Activated CD4-positive, alpha-beta T cell treated with anti-CD3 and anti-CD28 coated beads for 4 hours (primary cell): ENCODE measurements around the gene DLST.
"Not testable (repeated sequence)": the region's sequence is repeated elsewhere in the genome, so short reads cannot be mapped to it uniquely, and the experiment has no call there.

ENCODE experiments used
- DNase-seq, 2 donors: peaks; one replicate each; pipeline ENCODE4 v3.0.0-alpha.2; 2020

DLST gene

DNA sequence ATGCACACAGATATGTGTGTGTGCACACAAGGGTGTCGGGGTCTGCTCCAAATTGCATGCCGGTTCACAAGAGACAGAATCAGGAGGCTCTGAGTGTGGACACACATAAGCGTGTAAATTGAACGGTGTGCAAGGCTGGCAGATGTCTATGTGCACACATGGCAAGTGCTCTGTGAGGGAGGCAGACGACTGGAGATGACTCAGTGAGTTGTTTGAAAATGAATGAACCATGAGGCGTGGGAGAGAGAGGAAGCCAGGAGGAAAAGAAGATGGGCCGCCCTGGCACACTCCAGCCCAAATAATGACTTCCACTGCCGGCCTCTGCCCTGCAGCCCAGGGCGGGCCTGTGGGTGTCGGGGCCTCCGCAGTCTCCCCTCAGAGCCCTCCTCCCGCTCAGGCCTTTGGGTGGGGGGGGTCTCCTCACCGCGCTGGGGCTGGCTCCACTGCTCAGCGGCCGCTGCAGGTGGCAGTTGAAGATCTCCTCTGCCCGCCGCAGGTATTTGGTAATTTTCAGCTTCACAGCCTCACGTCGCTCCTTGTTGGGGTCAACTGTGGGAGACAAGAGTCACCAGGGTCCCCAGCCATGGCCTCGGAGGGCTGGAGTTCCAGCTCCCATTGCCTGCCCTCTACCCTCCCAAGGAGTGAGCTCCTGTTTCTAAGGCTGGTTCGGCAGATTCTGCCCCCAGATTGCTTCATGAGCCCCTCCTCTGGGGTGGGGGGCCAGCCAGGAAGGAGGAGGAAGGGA is 37.9 kb downstream of the DLST start:
- no peak for DNase-seq

DNA sequence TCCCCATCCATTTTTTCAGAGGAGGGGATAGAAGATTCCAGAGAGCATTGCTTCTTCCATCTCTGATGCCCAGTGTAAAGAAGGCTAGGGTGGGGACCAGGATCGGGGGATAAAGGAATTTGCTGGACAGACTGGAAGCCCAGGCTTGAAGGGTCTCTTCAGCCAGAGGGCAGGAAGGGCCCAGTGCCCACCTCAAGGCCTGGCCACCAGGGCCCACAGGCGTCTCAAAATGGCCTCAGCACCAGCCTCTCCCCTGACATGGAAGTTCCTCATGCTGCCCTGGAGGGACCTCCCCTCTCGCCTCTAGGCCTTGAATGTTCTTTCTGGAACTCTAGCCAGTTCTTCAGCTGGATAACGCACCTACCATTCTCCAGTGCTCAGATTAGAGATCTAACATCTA is 38.6 kb downstream of the DLST start:
- DNase-seq = no peak

DNA sequence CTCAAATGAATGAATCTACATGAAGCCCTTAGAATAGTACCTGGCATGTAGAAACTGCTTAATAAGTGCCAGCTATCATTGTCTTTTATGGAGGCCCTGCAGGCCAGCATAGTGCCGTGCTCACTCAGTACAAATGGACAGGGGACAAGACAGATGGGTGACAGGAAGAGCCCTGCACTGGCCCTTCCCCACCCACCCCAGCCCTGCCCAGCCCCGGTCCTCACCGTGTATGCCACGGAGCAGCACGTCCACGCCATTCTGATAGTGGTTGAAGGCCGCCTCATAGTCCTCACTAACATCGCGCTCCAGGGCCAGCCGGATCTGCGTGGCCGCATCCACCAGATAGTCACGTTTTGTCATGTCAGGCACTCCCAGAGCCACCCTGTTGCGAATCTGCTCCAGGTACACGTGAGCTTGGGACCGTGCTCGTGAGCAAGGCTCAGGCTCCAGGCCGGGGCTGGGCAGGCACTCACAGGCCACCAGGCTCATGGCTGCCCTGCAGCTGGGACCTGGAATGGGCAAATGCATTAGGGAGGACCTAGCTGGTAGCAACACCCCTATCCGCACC is 39.4 kb downstream of the DLST start:
- no peak for DNase-seq

DNA sequence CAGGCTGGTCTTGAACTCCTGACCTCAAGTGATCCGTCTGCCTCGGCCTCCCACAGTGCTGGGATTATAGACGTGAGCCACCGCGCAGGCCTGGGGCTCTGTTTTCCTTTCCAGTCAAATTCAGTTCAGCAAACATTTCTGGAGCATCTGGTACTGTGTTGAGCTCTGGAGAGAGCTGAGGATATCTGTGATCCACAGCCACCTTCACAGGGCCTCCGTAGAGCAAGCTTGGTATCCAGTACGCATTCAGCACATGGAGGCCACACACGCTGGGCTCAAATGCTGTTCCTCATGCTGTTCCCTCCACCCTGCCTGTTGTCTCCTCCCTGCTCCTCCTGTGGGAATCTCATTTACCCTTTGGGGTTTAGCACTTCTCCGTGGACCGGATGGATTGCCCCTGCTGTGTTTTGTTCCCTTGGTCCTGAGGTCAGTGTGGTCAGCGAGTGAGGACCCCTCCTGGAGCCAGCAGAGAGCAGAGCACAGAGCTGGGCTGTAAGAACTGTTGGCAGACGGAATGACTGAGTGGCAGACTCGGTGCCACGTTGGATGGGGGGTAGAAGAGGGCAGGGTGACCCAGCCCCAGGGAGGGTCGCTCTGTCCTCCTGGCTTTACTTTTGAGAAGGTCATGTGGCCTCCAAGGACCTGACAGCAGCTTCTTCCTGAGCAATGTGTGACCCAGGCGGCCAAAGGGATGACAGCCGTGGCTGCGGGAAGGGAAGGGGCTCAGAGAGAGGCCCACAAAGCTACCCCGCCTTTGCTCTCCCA is 40.5 kb downstream of the DLST start:
- no peak for DNase-seq

DNA sequence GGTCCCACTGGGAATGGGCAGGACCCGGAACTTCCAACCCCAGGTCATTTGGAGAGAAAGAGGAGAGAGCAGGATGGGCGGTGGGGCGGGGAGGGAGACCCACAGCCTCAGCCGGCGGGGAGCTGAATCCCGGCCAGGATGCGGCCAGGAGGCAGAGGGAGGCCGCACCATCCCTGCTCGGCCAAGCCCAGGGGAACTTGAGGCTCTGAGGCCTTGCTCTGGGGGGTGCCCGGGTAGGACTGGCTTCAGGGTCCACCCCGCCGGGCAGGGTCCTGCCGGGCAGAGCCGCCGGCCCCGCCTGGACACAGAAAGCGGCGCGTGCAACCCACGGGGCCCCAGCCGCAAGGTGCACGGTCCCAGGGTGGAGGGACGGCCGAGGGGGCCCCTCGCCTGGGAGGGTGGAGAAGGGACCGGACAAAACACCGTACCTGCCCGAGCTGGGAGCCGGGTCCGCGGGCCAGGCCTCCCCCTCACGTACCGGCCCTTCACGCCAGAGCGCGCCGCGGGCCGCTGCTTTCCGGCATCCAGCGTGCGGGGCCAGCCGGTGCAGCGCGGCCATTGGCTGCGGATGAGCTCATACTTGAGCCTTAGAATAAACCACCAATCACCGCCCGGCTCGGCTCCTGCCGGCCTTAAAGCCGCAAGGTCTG is 41.2 kb downstream of the DLST start, which contains the start of gene RPS6KL1:
Gene RPS6KL1 (minus strand): TSS at position 509 of the 650 bp plus-strand sequence. CDS start 1,719 bp downstream, outside the sequence.
- peak; percentile 44 to 49 for DNase-seq

DNA sequence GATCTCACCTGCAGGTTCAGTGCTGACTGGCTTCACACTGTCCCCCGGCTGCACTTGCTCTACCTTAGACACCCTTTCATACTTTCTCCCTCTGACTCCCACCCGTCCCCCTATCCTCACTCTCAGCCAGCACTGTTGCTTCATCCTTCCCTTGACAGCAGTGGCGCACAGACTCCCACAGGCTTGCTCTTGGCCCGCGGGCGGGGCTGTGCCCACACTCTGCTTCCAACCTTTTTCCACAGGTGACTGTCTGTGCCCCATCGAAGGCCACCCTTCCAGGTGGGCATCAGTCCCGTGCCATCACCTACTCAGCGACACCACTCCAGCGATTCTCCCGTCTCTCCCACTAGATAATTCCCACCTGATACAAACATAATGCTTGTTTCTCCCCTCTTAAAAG is 42.3 kb downstream of the DLST start:
- DNase-seq = no peak

DNA sequence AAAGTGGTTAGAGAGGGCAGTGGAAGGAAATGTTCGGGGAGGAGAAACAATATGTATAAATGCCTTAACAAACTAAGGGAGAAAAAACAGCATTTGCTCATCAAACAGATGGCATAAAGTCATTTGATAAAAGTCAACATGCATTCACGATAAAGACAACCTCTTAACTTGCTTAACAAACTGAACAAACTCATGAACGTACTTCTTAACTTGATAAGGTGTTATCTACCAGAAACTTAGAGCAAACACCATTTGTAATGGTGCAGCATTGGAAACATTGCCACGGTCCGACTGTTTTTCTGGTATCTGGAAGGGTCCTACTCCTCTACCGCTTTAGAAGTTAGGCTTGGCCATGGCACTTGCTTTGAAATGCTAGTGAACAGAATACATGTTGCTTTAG is 45.5 kb downstream of the DLST start:
- DNase-seq = no peak

DNA sequence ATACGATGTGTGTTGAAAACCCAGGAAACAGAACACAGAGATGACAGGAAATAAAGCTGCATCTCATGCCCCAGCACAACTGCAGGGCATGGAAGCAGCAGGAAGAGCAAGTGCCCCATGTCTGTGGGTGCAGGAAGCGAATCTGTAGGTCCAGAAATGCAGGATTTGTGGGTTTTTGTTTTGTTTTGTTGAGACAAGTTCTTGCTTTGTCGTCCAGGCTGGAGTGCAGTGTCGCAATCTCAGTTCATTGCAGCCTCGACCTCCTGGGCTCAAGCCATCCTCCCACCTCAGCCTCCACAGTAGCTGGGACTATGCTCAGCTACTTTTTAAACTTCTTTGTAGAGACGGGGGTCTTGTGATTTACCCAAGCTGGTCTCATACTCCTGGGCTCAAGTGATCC is 47.5 kb downstream of the DLST start:
- DNase-seq = no peak

DNA sequence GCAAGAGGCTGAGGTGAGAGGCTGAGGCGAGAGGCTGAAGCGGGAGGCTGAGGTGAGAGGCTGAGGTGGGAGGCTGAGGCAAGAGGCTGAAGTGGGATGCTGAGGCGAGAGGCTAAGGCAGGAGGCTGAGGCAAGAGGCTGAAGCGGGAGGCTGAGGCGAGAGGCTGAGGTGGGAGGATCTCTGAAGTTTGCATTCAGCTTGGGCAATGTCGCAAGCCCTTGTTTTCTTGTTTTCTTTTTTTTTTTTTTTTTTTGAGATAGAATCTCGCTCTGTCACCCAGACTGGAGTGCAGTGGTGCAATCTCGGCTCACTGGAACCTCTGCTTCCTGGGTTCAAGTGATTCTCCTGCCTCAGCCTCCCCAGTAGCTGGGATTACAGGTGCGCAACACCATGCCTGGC is 50.0 kb downstream of the DLST start:
- DNase-seq = not testable (repeated sequence)

DNA sequence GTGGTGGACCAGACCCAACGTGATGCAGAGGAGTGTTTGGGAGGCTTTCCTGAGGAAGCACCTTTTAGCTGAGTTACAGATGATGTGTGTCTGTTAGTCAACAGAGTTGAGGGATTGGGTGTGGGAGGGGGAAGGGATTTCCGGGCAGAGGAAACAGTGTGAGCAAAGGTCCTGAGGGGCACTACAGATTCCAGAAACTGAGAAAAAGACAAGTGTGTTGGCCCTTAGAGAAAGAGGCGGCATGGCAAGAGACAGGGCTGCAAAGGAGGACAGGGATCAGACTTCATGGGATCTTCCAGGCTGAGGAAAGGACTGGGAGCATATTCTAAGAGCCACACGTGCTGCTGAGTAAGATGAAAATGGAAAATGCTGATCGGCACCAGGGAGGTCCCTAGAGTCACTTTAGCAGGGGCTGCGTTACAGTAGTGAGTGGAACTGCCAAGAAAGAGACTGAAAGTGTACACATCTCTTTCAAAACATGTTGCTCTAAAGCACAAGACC is 50.7 kb downstream of the DLST start:
- DNase-seq = no peak

DNA sequence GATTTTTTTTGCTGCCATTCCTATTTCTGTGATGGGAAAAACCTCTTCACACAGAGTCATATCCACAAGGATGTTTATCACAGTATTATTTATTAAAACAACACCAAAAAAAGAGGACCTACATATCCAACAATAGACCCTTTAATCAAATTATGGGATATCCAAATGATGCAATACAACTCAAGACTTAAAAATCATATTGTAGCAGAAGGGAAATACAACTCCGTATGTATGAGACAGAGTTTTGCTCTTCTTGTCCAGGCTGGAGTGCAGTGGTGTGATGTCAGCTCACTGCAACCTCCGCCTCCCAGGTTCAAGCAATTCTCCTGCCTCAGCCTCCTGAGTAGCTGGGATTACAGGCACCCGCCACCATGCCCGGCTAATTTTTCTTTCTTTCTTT is 51.2 kb downstream of the DLST start:
- not testable (repeated sequence) for DNase-seq

DNA sequence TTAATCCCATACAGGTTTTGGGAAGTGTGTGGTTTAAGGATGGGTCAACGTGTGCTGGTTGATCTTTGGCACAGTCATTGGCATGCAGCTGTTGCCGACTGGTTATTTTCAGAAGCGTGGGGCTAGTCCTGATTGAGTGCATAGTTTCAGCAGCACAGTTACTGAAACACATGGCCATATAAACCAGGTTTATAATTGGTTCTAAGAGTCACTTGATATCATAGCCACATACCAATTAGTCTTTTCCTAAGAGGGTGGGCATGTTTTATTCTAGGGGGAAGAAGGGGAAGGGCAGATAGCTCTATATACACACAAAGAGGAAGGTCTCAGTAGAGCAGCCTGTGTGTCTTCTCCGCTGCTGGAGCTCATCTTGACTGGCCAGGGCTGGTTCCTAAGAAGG is 52.3 kb downstream of the DLST start:
- DNase-seq = no peak

DNA sequence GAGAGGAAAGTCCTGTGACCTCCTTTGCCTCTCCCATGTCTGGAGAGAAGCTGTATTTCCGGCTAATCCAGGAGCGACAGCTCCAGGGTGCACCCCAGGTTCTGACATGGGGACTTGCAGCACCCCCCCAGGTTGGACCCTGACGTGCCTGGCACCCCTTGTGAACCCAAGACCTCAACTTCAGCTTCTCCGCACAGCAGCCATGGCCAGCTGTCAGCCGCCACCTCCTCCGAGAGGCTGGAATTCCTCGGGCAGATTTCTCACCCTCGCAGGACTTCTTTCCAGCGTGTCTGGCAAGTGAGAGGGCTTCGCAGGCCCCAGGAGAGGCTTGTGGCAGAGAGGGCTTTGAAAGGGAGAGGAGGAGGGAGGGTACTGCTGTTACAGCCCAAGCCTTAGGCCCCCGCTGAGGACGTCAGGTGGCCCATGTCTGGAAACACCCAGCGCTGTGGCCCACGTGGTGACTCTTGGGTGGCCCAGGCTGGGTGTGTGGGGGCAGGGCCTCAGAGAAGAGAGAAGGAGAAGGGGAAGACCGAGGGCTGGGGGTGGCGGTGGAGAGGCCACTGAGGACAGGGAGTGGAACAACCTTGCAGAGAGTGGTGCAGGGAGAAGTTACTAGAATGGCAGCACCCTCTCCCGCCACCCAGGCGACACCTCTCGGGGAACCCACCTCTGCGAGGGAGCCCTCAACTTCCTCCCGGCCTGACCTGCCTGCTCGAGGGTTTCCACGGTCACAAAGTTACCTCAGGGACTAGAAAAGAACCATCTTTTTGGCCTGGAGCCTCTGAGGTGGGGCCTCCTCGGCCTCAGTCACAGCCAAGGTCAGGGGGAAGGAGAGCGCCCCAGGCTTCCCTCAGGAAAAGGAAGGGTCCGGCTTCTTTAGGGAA is 53.0 kb downstream of the DLST start:
- no peak for DNase-seq

DNA sequence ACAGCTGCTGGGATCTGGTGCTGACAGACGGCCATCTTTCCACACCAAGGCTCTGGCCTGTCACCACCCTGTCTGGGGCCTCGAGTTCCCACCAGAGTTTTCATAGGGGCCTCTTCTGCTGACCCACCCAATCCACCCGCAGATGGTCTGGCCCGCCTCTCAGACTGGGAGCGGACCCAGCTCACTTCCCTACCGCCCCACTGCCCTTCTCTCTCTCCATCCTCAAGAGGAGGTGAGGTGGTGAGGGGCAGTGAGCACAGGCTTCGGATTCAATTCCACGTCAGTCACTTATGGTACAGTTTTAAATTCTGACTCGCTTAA is 53.6 kb downstream of the DLST start:
- DNase-seq = no peak

DNA sequence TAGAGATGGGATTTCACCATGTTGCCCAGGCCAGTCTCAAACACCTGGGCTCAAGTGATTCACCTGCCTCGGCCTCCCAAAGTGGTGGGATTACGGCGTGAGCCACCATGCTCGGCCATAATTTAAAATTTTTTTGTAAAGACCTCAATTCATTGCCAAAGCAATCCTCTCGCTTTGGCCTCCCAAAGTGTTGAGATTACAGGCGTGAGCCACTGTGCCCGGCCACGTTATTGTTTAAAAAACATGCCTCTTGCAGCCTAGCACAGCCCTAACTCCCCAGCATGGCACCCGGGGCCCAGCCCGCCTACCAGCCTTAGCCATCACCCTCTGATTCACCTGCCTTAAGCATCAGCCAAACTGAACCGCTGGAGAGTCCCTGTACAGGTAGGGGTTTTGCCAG is 54.4 kb downstream of the DLST start:
- no peak for DNase-seq

DNA sequence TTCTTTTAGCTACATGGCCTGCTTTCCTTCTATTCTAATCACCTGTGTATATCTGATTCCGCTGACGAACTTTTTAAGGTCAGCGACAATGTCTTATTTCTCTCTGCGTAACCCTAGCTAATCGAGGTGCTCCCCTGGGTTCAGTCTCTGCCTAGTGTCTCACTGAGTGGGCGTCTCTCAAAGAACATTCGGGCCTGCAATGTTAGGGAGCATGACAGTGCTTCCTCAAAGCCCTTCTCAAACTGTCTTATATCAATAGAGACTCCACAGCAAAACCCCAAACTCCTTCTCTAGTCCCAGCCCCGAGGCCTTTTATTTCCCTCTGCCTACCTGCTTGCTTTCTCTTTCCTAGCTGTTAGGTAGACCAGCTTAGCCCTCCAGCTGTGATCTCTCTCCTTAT is 55.0 kb downstream of the DLST start:
- no peak for DNase-seq

DNA sequence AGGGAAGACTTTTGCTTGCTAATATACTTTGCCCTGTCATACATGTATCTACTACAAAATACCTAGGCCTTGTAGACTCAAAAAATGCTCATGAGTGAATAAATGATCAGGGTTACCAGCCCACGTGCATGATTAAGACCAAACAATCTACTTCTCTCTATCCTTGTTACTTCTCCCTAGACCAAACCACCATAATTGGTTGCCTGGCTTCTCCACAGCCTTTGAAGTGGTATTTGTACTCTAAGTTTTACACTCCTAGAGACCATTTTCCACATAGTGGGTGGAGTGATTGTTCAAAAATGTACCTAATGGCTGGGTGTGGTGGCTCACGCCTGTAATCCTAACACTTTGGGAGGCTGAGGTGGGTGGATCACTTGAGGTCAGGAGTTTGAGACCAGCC is 55.5 kb downstream of the DLST start:
- DNase-seq = no peak

DNA sequence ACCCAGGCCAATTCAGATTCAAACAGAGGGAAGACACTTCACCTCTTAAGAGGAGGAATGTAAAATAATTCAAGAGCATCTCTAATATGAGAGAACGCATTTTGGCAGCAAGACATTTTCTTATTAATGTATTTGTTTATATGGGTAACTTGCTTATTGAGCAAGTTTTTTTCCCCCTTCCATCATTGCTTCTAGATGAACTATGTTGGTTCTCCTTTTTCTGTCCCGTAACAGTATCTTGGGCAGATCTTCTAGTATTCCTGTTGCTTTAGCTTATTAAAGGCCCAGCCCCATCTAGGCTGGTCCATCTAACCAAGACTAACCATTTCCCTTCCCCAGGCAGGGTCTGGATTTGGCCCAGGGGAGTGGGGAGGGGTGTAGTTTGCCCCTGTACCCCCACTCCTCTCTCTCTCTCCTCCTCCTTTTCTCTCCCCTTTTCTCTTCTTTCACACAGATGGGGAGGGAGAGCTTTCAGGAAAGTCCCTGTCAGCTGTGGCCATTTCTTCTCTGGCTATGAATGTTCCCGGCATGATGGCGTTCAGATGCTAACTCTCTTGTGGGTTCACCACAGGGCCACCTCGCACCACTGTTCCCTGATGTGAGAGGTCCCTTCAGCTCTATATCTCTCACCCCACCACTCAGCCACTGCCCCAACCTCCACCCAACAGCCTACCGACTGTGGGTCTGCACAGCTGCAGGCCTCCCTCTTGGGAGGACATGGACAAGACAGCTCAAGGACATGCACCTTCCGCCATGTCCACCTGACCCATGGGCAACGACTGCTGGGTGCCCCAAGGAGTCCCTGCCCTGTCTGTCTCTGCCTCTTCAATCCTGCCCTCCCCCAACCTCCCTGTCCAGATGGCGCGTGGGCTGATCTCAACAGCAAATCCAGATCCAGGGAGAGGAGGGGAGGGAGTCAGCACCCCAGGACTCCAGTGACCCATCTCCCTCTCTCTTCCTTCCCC is 57.1 kb downstream of the DLST start:
- DNase-seq = no peak

DNA sequence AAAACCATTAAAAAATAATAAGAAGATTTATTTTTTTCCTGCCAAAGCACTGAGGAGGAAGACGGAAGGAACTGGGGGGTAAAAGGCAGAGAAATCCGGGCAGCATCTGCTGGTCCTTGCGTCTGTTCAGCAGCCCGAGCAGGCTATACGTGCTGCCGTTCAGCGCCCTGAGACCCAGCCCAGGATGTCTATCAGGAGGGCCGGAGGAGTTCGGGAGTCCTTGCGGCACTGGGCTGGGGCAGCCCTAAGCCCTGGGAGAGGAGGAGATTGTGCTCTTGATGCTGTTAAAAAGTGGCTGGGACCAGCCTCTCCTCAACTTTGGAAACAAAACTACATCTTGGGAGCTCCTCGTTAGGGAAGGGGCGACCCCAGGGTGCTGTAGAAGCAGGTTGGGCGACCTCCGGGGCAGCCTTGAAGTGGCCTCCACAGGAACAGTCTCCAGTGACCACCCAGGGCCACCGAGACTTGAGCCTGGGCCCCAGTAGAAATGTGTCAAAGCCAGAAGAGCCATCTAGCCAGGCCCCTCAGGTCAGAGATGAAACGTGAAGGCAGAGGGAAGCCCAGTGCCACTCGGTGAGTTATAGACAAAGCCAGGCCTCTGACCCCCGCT is 59.3 kb downstream of the DLST start:
- DNase-seq = no peak

DNA sequence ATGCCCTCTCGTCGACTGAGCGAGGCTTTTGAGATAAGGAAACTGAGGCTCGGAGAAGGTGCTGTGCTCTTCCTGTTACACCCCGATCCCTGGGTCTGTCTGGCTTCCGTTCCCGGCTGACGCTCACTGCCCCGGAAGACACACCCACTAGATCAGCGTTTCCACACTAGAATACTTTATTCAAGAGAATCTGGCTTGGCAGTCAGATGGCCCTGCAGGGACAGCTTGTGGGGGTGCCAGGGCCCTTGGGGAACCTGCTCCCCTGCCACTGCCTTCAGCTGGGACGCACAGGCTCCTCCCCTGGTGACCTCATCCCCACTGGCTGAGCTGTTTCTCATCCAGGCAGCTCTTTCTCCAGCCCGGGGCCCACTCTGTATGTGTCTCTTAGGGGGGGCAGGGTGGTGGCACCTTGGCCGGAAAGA is 60.0 kb downstream of the DLST start:
- peak; percentile 50 to 58 for DNase-seq

DNA sequence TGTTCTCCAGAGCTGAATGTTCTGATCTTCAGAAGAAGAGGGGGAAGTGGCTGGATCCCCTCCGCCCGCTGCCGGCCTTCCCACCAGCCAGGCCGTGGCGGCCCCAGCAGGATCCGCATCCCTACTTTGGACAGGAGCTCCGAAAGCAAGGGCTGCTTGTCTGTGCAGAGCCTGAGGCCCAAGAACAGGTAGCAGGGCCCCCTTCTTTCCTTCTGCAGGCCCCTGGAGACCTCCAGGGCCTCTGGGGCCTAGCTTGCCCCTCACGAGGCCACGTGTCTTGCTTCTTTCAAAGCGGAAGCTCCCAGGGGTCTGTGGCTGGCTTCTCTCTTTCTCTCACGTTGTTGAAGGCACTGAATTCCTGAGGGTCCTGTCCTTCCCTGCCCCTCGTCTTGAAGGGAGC is 60.5 kb downstream of the DLST start:
- no peak for DNase-seq
